Fibroblast of peridontal ligament (primary cell): Measurements from ENCODE around the gene NHLRC4.
A peak's percentile ranks its signal among the peaks of the same experiment; 100 is the strongest.

Experiments
- DNase-seq: peaks from one replicate; pipeline ENCODE4 v3.0.0-alpha.2; 2010; ENCODE audit errors: extremely low read depth

NHLRC4 gene, protein sequence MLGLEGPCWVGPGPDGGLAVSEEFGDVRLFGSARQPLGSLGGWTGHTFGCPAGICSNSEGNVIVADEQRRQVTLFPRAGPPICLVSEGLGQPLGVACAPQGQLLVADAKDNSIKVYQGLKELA

DNA sequence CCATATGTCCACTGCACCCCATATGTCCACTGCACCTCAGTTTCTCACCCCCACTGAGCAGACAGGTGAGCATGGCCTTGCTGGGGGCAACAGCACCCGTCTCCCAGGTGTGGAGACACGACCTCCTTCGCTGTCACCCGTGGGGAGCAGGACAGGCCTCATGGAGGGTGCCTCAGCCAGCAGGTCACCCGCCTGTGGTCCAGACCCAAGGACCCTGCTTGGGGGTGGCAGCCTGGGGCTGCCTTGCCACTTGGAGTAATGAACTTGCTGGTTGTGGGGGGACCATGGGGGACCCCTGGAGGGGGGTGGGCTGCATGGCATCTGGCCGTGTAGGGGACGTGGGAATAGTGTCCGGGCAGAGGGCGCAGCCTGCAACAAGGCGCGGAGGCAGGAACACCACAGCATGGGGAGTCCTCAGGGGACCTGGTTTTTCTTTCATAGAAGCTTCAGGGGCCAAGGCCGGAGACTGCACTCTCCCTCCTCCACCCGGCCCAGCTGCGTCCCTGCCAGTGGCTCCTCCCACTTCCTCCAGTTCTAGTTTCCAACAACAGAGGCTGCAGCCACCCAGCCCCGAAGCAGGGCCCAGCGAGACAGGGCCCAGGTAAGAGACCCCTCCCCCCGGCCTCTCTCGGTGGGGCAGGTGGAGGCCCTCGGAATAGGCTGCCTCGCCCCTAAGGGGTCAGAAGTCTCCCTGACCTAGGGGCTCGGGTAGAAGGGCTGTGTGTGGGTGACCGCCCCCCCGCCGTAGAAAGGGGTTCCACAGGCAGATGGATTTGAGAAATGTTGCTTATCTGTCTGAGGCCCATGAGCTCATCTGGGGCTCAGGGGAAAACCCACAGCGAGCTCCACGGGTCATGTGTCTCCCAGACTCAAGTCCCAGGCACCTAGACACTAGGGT, at the start of gene NHLRC4:
TSS of gene NHLRC4 (plus strand) at position 531 of the 898 bp plus-strand sequence. CDS start 1,043 bp downstream, outside the sequence.
- peak; percentile 45 for DNase-seq

DNA sequence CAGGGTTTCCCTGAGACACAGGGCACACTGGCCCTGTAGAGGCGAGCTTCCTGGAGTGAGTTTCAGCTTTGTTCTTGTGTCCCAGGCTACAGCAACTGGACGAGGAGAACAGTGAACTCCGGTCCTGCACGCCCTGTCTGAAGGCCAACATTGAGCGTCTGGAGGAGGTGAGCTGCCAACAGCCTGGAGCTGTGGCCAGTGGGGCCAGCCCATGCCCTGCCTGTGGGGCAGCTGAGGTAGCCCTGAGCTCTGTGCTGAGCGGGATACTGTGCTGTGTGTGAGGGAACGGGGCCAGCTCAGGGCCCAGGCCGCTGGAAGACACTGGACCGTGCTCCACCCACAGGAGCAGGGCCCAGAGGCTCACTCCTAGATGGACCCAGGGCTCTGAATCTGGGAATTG, 47.9 kb upstream of the NHLRC4 start:
- DNase-seq: no peak

DNA sequence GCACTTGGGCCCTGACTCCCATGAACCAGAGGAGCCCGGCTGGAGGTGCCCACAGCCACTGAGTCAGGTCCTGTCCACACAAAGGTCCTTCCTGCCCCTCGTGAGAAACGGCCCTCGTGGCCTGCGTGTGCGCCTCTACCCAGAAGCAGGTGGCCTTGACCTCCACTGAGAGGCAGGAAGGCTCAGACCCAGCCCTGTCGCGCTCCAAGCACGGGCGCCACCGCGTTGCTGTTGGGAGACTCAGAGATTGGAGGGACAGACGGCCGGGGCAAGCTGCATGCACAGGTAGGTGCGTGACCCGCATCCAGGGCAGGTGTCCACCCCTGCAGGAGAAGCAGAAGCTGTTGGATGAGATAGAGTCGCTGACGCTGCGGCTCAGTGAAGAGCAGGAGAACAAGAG, 47.4 kb upstream of the NHLRC4 start:
- no peak for DNase-seq

DNA sequence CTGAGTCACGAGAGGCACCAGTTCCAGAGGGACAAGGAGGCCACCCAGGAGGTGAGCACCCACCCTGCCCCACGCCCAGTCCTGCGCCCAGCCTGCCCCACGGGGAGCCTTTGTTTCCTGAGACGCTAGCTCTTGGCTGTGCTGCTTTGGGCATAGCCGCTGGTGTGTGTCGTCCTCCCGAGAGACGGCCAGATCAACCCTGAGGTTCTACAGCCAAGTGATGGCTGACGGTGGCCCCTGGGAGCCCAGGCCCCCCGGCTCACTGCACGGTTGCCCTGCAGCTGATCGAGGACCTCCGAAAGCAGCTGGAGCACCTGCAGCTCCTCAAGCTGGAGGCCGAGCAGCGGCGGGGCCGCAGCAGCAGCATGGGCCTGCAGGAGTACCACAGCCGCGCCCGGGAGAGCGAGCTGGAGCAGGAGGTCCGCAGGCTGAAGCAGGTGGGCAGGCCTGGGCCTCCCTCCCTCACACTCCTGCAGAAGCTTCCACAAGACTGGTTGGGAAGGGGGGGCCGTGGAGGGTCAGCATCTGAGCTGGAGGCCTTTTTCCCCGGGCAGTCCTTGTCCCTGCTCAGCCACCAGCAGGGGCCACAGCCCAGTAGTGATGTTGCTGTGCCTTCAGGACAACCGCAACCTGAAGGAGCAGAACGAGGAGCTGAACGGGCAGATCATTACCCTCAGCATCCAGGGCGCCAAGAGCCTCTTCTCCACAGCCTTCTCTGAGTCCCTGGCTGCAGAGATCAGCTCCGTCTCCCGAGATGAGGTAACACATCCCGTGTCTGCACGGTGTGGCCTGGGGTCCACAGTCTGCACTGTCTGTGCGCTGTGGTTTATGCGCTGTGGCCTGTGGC, 46.7 kb upstream of the NHLRC4 start:
- DNase-seq: no peak

DNA sequence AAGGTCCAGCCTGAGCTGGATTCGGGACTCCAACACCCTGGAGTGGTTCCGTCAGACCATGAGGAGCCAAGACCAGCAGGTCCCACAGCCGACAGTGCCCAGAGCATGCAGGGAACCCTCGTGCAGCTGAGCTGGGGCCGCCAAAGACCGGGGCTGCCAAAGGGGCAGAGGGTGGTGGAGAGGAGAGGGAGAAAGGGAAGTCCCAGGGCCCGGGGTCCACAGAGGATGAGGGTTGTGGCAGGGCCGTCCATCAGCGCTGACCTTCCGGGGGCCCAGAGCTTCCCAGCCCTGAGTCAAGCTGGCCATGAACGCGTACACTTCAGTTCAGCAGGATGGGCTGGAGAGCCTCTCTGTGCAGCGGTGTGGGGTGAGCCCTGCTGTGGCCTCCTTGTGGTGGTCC, 46.0 kb upstream of the NHLRC4 start:
- no peak for DNase-seq

DNA sequence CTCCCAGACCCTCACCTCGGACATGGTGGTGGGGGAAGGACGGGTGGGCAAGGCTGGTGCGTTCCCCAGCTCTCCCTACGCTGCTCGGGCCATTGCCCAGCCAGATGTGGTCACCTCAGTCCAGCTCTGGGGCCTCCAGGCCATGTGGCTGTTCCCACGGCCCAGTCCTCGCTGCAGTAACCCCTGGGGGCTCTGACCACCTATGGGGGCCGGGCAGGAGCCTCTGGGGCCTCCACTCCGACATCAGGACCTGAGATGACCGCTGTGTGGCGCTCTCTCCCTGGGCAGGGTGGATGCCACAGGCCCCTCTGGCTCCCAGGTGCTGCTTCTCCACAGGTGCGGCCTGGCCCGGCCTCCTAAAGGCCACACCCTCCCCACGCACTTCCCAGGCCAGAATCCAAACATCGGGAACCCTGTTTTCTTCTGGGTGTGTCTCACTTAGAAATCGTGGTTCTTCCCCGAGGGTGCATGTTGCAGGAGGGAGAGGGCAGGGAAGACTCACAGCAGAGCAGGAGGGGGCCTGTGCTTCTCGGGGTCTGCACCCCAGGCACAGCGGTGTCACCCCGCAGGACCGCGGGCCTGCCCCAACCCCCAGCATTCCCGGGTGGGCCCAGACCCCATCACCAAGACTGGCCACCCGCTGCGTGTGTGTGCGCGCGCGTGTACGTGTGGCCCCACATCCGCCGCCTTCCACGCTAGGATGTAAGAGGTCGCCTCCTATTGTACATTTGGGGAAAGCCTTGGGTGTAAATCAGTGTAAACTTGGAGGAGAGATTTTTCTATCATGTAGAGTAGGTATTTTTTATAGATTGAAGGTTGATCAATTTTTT, 45.2 kb upstream of the NHLRC4 start:
- DNase-seq: no peak

DNA sequence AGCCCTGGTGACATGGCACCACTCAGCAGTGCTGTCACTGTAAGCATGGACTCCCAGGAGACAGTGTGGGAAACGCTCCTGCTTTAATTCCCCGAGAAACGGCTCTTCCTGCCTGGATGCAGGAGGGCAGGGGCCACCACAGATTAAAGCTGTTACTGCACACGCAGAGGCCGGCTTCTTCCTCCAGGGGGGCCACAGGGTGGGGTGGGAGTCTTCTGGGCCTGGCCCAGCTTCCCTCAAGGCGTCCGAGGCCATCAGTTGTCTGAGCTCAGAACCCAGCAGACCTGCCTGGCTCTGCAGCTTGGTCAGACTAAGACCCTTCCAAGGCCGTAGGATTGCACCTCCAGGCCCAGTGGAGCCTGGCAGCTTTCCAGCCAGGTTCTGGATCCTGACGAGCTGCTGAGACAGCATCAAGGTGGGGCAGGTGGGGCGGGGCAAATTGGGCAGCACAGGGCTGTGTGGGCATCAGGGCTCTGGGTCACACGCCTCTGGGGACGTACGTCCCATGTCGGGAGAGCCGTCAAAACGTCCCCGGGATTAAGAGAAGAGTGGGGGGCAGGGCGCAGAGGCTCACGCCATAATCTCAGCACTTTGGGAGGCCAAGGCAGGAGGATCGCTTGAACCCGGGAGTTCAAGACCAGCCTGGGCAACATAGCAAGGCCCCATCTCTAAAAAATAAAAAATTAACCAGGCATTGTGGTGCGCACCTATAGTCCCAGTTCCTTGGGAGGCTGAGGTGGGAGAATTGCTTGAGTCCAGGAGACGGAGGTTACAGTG, 44.3 kb upstream of the NHLRC4 start:
- DNase-seq: no peak

DNA sequence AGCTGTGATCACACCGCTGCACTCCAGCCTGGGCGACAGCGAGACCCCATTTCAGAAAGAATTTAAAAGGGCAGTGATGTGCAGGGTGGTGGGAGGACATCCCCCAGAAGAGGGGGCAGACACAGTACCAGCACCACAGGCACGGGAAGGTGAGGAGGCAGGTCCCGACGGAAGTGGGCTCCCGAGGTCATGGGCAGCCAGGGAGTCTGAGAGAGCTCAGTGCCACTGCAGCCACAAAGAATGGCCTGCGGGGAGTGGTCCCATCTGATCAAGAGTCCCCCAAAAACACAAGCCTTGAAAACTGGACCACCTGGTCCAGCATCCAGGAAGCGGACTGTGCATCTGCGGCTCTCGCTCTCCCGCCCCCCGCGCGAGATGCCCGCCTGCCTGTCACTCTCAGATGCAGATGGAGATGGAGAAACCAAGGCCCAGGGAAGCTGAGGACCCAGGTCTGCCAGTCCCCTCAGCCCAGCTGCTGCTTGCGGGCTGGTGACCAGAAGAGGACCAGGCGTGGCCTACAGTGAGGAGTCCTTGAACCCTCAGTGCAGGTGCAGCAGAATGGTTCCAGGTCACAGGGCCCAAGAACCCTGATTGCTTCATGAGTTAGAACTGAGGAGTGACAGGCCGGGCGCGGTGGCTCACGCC, 43.6 kb upstream of the NHLRC4 start:
- DNase-seq: no peak

DNA sequence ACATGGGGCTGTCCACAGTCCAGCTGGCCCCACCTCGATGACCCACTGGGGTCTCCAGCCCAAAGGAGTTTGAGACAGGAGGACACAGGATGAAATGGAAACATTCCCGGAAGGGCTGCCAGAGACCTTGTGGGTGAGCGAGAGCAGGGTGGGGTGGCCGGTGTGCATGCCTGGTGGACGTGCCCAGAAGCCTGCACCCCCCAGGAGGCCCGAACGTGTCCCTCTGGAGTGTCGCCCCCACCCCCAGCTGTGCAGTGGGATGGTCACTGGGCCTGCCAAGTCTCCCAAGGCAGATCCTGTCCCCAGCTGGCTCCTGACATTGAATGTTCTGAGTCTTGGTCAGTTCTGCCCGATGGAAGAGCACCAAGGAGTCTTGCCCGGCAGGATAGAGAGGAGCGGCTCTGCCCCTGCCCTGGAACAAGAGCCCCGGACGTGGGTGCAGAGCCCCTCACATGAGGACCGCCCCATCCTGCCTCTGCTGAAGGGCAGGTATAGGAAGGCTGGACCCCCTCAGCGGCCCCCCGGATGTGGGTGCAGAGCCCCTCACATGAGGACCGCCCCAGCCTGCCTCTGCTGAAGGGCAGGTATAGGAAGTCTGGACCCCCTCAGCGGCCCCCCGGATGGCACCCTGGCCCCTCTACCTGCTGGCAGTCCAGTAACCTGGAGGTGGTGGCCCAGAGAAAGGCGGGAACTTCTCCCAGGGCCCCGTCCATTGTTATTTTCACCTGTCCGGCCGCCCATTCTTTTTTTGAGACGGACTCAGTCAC, 42.3 kb upstream of the NHLRC4 start:
- no peak for DNase-seq

DNA sequence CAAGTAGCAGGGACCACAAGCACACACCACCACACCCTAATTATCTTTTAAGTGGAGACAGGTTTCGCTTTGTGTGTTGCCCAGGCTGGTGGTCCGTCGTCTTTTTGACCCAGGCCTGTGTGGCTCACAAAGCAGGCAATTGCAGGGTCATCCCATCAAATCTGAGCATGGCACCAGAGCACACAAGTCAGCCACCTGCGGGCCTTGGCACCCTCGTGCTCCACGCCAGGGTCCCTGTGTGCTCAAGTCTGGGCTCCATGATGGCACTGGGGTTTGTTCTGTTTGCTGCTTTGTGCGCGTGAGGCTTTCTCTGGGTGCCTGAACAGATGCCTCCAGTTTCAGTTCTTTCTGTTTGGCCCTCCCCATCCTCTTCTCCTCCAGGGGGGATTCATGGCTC, 41.7 kb upstream of the NHLRC4 start:
- DNase-seq: no peak

DNA sequence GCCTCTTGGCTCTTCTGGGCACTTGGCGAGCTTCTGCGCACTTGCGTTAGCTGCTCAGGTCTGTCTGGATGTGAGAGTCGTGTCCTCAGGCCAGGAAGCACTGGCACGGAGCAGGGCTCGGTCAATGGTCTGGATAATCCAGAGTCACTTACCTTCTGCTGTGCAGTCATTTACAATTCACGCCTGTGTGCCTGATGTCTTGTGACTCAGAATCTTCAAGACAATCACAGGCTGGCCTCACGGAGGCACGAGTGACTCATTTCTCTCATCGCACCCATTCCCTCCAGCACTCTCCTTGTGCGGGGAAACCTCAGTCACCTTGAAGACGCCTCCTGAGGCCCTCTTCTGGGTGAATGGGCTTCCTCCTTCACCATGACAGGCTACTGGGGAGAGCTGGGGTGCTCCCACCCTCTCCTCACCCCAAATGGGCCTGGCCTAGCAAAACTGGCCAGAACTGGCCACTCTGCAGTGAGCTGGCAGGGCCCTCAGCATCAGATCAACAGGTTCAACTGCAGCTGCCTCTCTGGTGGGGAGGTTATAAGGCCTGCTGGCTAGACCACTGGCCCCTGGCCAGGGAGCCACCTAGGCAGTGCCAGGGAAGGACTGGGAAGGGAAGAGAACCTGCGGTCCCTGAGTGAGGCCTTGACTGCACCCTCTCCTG, 41.2 kb upstream of the NHLRC4 start:
- DNase-seq: peak; percentile 67

DNA sequence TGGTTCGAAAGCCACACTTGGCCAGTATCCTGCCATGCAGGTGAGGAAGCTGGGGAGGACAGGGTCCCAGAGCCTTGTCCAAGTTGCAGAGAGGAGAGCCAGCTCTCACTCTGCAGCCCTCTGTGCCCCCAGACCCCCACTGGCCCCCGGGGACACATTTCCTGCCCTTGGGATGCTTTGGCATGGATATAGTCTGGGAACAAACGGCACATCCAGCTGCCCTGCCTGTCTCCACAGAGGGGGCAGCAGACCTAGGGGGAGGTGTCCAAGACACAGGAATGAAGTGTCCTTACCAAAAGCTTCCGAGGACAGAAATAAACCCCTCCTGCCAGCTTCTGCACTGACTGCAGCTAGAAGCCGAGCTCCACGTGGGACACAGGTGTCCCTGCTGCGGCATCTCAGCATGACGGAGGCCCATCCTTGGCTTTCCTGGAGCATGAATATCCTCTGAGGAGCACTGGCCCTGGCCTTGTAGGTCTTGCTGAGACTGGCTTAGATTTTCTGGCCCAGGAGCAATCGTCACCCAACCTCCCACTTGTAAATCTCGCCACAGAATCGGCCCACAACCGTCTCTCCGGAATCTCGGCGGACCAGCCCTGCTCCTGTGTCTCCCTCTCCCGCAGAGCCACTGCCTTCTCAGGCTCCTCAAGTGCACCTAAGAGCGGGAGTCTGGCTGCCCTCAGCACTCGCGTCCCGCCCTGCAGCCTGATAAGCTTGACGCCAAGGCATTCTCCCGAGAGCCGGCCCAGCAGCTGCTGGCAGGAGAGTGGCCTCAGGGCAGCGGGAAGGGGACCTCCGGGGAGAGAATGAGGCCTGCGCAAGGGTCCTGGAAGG, 40.4 kb upstream of the NHLRC4 start:
- peak; percentile 33 for DNase-seq

DNA sequence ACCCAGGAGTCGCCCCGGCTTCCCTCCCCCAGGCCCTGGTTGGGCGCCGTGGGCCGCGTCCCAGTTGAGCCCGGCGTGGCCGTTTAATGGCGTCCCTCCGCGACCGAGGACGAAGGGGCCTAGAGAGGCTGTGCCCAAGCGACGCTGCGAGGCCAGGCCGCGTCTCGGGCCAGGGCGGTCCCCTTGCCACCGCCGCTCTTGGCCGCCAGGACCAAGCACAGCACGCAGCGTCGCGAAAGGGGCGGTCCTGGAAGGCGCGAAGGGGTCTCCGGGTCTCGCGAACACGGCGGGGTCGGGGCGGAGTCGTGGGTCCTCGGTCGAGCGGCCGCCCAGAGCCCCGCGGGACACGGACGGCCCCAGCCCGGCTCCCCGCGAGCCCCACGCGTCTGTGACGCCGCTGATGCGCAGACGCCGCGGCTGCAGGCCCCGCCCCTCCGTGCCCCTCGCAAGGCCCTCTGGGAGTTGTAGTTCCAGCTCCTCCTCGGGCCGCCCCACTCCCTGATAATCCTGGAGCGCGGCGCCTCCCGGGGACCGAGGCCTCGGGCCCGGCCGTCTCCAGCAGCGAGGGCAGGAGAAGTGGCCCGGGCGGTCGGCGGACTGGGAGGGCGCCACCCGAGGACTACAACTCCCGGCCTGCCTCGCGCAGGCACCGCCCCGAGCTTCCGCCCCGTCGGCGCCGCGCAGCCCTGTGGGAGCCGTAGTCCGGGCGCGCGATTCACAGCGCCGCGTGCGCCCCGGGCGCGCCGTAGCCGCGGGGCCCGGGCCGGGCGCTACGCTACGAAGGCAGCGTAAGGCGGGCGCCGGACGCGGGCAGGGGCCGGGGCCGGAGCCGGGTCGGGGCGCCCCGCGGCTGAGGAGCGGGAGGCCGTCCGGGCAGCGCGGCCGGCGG, 39.5 kb upstream of the NHLRC4 start, which contains the start of gene CAPN15:
TSS of gene CAPN15 (plus strand) at position 698 of the 889 bp plus-strand sequence. CDS start 19,127 bp downstream, outside the sequence.
- DNase-seq: peak; percentile 76

DNA sequence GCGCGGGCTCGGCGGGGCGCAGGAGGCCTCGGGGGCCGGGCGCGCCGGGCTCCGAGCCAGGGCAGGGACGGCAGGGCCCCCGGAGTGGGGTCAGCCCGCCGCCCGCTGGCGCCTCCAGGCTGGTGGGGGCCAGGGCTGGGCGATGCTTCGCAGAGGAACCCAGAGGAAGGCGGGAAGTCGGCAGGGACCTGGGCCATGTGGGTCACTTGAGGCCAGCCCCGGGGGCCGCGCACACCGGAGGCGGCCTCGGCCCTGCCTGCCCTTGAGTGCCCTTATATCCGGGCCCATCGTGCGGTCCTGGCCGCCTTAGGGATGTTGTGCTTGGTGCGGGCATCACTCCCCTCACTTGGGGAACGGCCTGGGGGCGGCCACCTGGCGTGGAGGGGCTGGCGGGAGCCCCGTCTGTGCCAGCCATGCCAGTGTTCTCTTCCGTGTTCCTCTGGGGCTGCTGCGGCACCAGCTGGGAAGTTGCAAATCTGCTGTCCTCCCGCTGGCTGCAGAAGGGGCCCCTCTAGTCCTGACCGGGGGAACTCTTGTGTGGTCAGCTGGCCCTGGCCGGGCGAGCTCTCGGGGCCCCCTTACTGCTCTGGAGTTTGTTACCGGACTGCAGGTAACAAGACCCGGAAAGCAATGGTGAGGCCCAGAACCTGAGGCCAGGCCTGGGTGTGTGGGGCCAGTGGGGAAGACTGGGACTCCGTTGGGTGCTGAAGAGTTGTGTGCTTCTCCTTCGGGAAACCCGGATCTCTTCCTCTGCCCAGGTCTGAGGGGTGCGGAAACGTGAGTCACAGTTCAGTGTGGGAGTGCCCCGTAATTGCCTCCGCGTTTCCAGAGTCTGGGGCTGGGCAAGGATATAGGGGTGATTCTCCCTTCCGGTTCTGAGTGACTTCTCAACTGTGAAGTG, 38.4 kb upstream of the NHLRC4 start:
- DNase-seq: peak; percentile 52

DNA sequence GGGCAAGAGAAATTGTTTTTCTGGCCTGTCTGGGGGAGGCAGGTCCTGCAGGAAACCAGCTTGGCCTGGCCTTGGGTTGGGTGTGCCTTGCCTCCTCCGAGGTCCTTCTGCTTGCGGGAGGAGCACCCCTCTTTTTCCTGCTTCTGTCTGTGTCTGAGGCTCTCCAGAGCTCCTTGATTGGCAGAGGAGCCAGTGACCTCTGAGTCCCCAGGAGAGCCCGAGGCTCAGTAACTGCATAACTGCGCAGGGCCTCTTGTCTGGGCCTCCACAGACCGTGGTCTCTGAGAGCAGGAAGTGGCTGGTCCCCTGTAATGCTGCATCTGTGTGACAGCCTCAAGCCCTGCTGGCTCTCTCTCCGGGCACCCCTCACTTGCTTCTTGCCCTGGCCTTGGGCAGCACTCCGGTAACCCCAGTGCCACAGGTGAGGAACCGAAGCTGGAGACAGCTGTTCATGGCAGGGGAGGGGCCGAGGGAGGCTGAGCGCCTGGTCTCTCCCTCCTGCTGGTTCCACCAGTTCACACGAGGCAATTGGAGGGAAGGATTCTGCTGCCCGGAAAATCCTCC, 37.7 kb upstream of the NHLRC4 start:
- DNase-seq: no peak
